GM18511 (cell line): ENCODE measurements around the gene PLXNB1.

Experiments
- ATAC-seq: cut with Tn5 transposase; IDR thresholded peaks from one replicate; pipeline ENCODE4 v1.9.1; 2021; ENCODE audit warnings: mild to moderate bottlenecking, moderate library complexity; ENCODE audit not compliant: unreplicated experiment

The PLXNB1 gene

DNA sequence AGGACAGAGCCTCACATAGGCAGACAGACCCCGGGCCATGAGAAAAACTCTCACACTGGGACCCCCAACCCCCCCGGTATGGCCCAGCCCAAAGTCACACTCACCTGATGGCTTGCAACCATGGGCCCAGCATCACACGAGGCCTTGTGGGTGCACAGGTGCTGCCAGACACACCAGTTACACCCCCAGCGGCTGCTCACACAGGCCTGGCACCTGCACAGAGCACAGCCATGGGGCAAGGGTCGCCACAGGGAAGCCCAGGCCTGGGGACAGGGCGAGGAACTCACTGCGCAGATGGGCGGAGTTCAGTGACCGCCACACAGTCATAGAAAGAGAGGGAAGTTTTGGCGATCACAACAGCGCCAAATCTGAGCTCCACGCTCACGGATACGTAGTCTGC, 9.3 kb downstream of the PLXNB1 start:
- ATAC-seq: no peak

DNA sequence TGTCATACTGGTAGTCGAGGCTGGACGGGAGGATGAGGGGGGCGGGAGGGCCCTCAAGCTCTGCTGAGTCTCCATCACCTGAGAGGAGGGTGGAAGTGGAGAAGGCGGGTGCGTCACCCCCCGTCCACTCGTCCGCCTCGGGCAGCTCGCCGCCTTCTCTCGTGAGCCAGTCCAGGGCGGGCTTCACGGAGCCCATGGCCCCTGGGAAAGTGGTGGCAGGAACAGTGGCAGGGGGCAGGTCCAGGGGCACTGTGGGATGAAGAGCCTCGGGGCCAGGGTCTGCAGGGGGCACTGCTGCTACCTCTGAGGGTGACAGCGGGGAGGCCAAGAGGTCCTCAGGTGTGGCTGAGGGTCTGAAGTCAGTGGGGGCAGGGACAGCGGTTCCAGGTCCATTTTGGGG, 10.3 kb downstream of the PLXNB1 start:
- no peak for ATAC-seq

- ATAC-seq: no peak
These were observed 10.7 kb downstream of the PLXNB1 start for GRCh38 chr3:48419149-48419548.

DNA sequence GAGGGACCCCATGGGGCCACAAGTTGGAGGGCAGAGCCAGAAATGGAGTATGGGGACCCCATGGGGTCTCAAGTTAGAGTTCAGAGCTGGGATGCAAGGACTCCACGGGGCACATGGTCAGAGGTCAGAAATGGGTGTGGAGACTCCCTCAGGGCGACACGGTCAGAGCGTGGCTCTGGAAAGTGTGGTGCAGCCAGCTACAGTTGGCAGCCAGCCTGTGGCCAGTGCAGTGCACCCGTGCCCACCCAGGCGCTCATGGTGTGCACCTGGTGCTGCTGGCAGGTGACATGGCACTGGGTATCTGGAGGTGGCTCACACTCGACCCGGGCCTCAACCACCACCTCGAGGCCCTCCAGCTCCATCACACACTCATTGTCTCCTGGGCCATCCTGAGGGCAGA, 11.2 kb downstream of the PLXNB1 start:
- no peak for ATAC-seq

GRCh38 chr3:48418140-48418539, 11.7 kb downstream of the PLXNB1 start:
- no peak for ATAC-seq

DNA sequence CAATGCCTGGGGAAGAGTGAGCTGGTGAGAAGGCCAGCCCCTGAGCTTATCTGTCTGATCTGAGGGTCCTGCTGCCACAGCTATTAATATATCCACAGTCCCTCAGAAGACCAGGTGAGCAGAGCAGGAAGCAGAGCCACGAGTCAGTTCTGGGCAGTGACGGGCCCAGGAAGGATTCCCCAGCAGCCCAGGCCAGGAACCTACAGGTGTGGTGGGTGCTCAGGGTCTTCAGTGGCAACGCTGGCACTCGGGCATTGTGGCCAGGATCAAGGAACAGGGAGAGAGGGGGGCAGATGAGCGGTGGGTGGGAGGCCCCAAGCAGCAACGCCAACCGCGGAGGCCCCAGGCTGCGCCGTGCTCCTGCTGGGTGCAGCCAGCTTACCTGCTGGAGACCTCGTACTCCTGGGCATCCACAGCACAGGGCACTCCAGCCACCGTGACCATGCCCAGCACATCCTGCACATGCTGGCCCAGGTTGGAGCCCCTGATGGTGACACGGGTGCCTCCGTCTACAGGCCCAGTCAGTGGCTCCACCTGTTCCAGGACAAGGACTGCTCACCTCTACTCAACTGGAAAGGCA, 12.3 kb downstream of the PLXNB1 start:
- no peak for ATAC-seq

GRCh38 chr3:48416546-48416945, 13.3 kb downstream of the PLXNB1 start:
- no peak for ATAC-seq

DNA sequence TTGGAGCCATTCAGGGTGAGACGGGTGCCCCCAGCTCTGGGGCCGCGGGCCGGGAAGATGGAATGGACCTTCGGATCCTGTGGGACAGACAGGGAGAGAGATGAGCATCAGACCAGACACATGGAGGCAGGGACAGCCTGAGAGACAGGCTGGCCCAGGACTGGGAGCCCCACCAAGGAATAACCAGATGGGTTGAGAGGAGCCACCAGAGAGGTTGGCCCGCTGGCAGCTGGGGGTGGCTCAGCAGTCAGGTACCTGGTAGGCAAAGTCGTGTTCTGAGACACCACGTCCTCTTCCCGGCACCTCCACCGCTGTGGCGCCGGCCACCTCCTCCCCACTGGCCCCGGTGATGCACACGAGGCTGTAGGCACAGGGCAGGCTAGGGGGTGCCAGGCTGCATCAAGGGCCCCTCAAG, 13.8 kb downstream of the PLXNB1 start:
- ATAC-seq: no peak

DNA sequence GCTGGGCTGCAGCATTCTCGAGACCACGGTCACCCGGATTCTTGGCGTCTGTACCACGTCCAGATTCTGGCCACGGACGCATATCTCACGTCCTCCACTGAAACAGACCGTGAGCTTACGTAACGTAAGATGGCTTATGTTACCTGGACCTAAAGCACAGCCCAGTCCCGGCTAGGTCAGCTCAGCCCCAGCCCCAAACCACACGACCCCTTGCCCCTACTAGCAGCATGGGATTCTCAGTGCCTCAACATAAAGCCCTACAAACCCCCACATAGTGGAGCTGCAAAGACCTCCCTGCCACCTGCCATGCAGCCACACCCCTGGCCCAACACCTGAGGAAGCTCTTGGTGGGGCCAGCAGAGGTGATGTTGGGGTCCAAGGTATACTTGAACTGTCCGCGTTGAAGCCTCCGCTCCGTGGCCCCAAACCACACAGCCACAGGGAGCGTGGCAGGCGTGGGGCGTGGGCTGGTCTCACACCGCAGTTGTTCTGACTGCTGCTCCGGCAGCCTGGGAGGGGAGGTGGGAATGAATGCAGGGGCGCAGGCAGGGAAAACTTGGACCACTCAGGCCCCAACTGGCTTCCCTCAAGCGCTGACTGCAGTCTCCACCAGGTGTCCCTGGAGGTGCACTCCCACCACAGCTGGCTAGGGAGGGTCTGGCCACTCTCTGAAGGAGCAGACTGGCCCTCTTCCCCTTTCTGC, 14.5 kb downstream of the PLXNB1 start:
- no peak for ATAC-seq

DNA sequence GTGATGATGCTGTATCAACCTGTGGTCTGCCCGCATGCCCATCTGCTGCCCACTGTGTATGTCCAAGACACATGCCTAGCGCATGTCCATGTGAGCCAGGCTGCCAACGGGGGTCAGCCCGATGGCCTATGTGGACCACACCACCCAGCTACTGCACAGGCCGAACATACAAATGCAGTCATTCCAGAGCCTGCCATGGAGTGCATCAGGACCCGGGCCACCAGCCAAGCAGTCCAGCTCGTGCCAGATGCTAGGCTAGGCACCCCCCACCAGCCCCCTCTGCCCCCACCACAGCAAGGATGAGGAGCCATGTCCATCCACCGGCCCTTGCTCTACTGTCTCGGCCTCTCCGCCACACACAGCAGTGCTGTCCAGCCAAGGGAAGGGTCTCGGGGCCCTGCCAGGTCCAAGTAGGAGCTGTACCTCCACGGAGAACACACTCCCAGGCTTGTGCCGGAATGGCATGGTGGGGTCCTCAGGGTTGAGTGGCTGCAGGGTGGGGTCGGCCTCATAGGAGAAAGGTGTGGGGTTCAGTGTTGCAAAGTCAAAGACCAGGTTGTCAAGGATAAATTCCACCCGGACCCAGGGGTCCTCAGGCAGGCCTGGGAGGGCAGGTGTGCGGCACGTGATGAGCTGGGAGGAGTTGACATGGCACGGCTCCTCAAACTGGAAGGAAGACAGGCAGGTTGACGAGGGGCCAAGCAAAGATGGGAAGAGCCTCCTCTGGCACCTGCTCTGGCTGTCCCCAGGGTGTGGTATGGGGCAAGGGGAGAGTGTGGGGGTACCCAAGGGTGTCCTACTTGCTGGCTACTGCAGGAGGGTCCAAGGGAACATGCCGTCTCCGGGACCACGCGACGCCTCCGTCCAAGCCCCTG, 15.3 kb downstream of the PLXNB1 start:
- ATAC-seq: no peak

DNA sequence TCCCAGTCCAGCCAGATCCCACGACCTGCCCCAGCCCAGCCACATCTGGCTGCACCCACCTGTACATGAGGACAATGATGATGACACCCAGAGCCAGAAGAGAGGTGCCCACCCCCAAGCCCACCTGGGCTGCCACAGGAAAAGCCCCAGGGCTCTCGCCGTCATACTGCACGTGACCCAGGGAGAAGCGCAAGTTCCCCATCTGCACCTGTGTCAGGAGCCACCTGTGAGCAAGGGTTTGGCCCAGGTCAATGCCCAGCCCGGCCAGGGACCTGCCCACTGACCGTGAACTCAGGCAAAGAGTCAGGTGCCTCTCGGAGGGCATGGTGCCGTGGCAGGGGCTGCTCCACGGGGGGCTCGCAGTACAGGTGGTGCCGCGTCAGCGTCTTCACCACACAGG, 16.3 kb downstream of the PLXNB1 start:
- ATAC-seq: no peak

DNA sequence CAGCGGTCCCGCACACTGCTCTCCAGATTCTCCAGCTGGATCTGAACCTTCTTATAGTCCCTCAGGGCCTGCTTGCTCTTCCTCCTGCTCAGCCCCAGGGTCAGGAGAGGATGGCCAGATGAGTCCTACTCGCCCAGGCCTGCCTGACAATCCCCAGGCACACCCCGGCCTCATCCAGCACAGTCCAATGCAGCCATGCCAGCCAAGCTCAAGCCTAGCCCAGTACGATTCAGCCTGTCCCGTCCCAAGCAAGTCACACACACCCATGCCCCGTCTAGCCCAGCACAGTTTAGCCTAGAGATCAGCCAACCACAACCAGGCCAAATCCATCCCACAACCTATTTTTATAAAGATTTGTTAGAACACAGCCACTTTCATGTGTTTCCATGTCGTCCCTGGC, 16.8 kb downstream of the PLXNB1 start:
- no peak for ATAC-seq

- ATAC-seq: no peak
These were observed 17.4 kb downstream of the PLXNB1 start for GRCh38 chr3:48412375-48413001.

DNA sequence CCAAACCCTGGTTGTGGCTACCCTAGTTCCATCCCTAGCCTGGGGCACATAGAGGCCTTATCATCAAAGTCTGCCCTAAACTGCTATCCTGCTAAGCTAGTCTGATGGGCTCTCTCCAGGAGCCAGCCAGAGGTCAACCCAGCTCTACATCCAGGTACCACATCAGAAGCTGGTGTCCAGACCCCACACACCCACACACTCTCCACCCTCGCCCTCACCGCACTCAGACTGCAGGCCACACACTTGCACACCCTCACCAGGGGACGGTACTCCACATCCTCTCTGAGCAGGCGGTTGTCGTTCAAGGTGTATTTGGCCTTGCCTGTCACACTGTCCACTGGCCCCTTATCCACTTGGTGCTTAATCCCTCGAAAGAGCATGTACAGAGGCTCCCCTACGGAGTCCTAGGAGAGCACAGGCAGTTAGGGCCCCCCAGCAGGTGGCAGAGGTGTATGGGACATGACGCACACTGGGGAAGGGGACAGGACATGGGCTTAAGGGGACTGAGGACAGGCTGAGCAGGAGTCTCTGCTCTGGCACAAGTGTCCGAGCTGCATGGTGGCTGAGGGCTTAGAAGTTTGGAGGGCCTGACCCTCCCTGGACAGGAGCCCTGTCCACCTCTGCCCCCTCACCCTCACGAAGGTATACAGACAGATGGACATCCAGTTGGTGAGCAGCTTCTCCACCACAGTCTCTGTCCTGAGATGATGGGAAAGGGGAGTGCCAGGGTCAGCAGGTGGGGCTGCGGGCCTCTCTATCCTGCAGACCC, 18.1 kb downstream of the PLXNB1 start:
- no peak for ATAC-seq

DNA sequence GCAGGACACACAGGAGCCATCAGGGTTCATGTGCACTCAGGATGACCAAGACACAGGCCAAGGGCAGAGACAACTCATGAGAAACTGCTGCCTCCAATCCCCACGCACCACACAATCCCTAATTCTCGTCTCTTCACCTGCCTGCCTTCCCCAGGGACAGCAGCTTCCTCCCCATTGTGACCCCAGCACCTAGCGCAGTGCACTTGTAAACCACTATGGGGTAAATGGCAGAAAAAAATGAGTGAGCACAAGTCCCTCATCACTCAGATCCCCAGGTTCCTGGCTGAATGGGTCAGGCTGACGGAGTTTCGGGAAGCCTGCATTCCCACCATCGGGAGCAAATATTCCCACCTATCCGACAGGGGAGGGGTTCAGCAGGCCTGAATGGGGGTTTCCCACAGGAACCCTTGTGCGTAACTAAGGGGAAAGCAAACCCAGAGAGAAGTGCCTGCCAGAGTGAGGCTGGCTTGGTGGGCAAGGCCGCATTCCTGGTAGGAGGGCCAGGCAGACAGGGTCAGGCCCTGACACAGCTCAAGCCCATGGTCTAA, 18.8 kb downstream of the PLXNB1 start:
- ATAC-seq: no peak

DNA sequence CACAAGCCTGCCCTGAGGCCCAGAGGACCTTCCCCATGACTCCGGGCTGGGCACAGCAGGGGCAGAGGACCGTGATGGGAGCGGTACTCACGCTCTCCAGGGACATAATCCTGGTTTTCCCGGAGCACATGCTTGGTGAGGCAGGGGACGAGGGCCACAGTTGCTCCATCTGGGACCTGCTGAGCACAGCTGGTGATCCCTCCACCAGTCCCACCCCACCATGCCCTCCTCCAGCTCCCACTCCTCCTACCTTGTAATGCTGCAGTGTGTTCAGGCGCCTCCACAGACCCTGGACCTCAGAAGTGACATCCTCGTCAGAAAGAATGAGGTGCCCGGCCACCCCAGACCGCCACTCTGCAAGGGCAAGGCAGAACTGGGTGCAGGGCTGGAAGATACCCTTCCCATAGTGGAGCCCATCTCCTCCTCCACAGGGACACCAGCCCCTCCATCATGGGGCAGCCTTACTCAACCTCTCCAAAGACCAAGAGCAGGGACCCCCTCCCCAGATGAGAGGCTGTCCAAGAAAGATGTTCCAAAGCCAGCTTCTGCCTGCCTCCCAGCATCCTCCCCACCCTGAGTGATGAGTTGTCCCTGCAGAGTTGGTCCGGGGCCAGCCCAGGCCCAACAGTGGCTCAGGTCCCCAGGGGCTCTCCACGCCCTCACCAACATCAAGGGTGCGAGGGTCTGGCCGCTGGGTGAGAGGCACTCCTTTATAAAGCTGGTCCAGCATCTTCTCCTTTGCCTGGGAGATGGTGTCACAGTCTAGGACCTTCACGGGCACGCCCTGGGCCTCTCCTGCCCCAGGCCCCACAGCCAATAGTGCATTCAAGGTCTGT, 19.5 kb downstream of the PLXNB1 start:
- no peak for ATAC-seq

DNA sequence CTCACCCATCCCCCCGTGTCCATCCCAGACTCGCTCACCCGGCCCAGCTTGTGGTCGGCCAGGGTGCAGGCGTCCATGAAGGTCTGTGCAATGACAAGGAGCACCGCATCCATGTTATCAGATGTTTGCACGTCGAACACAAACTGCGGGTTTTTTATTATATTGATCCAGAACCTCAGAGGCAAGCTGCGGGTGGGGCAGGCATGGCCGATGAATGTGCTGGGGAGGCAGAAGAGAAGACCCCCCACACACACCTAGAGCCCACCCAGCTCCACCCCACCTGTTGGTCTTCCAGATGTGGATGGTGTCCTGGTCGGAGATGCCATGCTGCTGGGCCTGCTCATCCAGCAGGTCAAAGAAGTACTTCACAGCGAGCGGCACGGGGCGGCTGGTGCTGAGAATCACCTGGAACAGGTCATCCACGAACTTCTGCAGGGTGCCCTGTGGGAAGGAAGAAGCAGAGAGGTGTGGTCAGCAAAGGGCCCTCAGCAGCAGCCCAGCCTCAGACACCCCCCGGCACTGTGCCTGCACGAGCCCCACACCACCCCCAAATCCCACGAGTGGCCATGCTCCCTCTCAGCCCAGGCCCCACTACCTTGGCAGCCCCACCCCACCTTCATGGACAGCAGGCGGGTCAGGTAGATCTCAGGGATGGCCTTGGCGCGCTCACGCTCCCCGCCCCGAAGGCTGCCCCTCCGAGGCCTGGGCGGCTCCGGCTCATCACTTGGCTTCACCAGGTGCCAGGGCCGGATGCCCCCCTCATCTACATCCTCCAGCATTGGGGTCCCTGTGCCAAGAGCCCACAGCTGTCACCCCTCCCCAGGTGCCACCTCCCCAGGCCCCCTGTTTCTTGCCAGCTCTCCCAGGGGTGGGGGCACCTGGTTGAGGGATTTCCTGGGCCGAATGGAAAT, 20.3 kb downstream of the PLXNB1 start:
- no peak for ATAC-seq

GRCh38 chr3:48408823-48409281, 21.0 kb downstream of the PLXNB1 start:
- ATAC-seq: no peak
